ENCODE measurements around the gene NME9.

The NME9 gene

GRCh38 chr3:138362538-138362937 is 32.9 kb upstream of the NME9 start:
- no peak for DNase-seq (ENCODE audit: low read depth, low spot score)

GRCh38 chr3:138361561-138361971 is 31.9 kb upstream of the NME9 start:
- DNase-seq (ENCODE audit: low read depth, low spot score), result no peak

- no peak for DNase-seq (ENCODE audit: low read depth, low spot score)
Observed at GRCh38 chr3:138360869-138361525, 31.3 kb upstream of the NME9 start.

- DNase-seq (ENCODE audit: low read depth, low spot score), result no peak
Observed at GRCh38 chr3:138359919-138360868, 30.5 kb upstream of the NME9 start.

DNA sequence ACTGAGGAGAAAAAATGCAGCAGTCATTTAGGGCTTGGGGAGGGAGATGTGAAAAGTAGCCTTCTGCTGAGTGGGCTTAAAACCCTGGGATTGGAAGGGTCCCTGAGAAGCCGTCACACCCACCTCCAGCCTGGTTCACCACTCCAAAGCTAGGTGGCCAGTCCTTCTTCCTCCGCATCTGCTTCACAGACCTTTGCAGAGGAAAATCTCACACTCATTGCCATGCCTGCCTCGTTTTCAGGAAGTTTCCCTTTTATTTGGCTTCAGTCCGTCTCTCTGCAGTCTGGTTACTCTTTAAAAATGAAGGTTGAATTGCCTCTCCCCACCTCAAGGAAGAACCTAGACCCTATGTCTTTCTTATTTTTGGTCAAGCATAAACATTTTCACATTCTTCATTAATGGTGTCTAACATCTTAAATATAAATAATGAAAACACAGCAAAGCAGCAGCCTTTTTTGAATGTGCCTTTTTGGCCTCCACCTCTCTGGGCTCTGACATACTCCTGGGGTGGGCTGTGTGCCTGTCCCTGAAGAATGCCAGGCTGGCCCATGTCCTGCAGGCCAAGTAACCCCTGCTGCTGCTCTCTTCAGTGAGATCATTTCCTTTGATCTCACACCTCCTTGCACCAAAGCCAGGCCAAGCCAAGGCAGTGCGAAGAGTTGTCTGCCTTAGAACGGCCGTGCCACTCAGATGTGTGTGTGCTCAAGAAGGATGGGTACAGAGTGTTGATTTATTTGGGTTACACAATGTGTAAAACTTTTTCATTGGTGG is 29.7 kb upstream of the NME9 start:
- DNase-seq (ENCODE audit: low read depth, low spot score), result no peak

- no peak for DNase-seq (ENCODE audit: low read depth, low spot score)
Observed at GRCh38 chr3:138356730-138357405, 27.2 kb upstream of the NME9 start.

DNA sequence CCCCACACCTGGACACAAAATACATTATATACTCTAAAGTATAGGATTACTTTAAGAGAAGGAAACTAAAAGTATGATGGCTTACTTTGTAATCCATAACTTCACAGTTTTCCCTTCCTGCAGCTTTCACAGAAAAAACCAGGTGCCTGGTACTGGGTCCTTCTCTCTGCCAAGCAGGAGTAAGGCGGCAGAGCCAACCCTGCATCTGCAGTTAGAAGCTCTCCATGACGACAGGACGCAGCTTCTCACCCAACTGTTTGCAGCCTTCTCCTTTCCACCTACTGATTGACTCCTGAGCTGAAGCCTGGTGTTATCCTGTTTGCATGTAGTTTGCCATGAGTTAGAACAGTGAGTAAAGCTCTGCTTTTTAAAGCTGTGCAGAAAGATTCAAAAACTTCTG is 25.4 kb upstream of the NME9 start:
- DNase-seq (ENCODE audit: low read depth, low spot score), result no peak

- DNase-seq (ENCODE audit: low read depth, low spot score), result no peak
Observed at GRCh38 chr3:138354376-138354775, 24.7 kb upstream of the NME9 start.

GRCh38 chr3:138351916-138352550 is 22.4 kb upstream of the NME9 start:
- no peak for DNase-seq (ENCODE audit: low read depth, low spot score)

- DNase-seq (ENCODE audit: low read depth, low spot score), result no peak
Observed at GRCh38 chr3:138351151-138351550, 21.5 kb upstream of the NME9 start.

DNA sequence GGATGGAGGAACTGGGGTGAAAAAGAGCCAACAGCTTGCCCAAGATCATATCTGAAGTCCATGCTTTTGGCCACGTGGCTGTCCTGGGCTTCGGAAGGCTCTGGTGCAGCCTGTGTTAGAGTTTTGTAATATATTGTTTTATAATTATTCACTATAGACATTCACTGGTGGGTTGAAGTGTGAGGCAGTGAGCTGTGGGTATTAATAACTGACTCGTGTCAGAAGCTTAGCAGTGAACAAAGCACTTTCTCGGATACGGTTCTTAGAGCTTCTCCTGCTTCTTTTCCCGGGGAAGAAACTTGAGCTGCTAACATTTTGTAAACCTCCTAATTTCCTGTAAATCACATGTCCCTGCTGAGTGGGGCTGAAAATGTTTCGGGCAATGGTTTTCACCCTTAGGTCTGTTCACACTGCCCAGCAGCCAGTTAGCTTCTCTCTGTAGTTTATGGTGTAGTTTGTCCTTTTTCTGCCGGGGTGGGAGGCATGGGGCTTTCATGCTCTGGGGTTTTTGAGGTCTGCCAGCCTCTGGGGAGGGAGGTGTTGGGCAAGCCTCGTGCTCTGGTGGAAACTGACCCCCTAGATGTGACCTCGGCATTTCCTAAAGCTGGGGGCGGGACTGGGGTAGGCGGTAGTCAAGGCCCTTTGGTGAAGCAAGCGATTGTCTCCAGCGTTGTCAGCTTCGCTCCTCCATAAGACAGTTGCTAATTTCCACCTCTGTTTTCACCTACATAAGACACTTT is 20.4 kb upstream of the NME9 start:
- no peak for DNase-seq (ENCODE audit: low read depth, low spot score)

GRCh38 chr3:138348754-138349739 is 19.4 kb upstream of the NME9 start:
- no peak for DNase-seq (ENCODE audit: low read depth, low spot score)

DNA sequence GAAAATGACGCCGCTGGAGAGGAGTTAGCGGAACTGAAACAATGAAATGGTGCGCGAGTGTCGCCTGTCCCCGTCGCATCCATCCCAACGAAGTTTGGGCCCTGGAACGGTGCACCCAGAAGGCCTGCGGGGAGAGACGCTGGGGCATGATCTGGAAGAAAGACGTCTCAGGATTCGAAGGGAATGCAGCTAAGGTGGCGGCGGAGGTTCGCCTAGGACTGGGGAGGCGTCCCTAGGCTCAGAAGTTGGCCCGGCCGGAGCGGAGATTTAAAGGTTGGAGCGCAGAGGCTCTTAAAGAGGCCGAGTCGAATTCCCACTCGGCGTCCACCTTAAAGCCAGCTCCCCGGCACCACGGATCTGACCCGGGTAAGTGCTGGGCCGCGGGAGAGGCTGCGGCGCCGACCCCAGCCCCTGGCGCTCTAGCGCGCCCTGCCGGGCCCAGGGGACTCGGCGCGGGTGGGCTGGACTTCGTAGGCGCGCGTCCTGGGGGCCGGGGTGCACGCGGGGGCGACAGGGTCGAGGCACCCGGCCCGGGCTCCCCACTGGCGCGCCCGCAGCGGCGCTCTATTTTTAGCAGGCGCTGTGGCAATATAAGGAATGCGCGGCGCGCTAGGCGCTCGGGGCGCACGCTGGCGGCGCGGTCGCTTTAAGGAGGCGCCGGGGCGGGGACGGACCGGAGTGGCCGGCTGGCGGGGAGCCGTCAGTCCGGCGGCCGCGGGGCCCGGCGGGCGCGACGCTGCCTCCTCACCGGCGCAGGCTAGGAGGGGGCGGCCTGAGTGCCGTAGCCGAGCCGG is 18.5 kb upstream of the NME9 start, which contains the start of gene MRAS:
Gene MRAS, plus strand, starts transcription at position 620 of the 794 bp plus-strand sequence. CDS start 24,305 bp downstream, outside the sequence.
- no peak for DNase-seq (ENCODE audit: low read depth, low spot score)

DNA sequence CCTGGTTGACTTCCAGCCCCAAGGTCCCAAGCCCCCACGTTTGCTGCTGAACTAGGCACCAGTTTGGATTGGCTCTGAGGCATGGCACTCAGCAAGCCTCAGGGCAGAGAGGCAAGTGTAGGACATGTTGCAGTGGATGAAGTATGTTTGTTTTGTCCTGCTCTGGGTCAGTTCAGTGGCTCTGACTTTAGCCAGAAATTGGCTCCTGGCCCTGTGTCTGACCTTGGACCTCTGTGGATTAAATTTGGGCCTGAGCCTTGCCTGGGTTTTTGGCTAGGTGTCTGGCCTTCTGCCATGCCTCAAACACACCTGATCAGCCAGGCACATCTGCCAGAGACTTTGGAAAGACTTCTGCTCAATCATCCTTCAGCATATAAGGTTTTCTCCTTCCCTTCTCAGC is 15.1 kb upstream of the NME9 start:
- DNase-seq (ENCODE audit: low read depth, low spot score), result no peak

- DNase-seq (ENCODE audit: low read depth, low spot score), result no peak
Observed at GRCh38 chr3:138340511-138340910, 10.9 kb upstream of the NME9 start.

- no peak for DNase-seq (ENCODE audit: low read depth, low spot score)
Observed at GRCh38 chr3:138338811-138339210, 9.2 kb upstream of the NME9 start.

GRCh38 chr3:138338244-138338643 is 8.6 kb upstream of the NME9 start:
- DNase-seq (ENCODE audit: low read depth, low spot score), result no peak

GRCh38 chr3:138336454-138336999 is 6.9 kb upstream of the NME9 start:
- DNase-seq (ENCODE audit: low read depth, low spot score), result no peak

All from iPS DF 19.7 (cell line).